GM12872 (cell line): ENCODE data around the gene LPO.

ENCODE experiments used
- CTCF ChIP-seq: IDR thresholded peaks from 3 replicates; pipeline ENCODE4 v1.5.1; 2011; ENCODE audit warnings: low read depth, mild to moderate bottlenecking, low read length, moderate library complexity; ENCODE audit not compliant: insufficient read depth

LPO gene

GRCh38 chr17:58200024-58200633 is 38.3 kb upstream of the LPO start:
- TF ChIP-seq CTCF, result peak; percentile 81

GRCh38 chr17:58202859-58203258 is 35.5 kb upstream of the LPO start:
- no peak for TF ChIP-seq CTCF

- no peak for TF ChIP-seq CTCF
Measured at GRCh38 chr17:58204796-58205195, 33.6 kb upstream of the LPO start.

- TF ChIP-seq CTCF, result no peak
Measured at GRCh38 chr17:58205936-58206335, 32.4 kb upstream of the LPO start.

GRCh38 chr17:58207451-58207850 is 30.9 kb upstream of the LPO start:
- TF ChIP-seq CTCF, result no peak

- TF ChIP-seq CTCF, result no peak
Measured at GRCh38 chr17:58208344-58208743, 30.0 kb upstream of the LPO start.

- peak; percentile 54 for TF ChIP-seq CTCF
Measured at GRCh38 chr17:58210922-58211321, 27.5 kb upstream of the LPO start.
